ENCODE results near the gene SLC7A8.
A peak's percentile ranks its signal among the peaks of the same experiment; 100 is the strongest.

The SLC7A8 gene

GRCh38 chr14:23167116-23167847, 16.2 kb downstream of the SLC7A8 start:
- DNase-seq (ENCODE audit: low read depth), result no peak
- no peak for TF ChIP-seq CTCF (IDR thresholded peaks at IDR 0.05; ENCODE audit: low read length, missing control alignments)
- no peak overlapping the region for H3K4me3 ChIP-seq (replicated peaks; ENCODE audit: low read depth, low read length)

GRCh38 chr14:23164949-23165348, 18.5 kb downstream of the SLC7A8 start:
- DNase-seq (ENCODE audit: low read depth), result no peak
- no peak overlapping the region for H3K4me3 ChIP-seq (replicated peaks; ENCODE audit: low read depth, low read length)
- TF ChIP-seq CTCF (IDR thresholded peaks at IDR 0.05; ENCODE audit: low read length, missing control alignments), result no peak

DNA sequence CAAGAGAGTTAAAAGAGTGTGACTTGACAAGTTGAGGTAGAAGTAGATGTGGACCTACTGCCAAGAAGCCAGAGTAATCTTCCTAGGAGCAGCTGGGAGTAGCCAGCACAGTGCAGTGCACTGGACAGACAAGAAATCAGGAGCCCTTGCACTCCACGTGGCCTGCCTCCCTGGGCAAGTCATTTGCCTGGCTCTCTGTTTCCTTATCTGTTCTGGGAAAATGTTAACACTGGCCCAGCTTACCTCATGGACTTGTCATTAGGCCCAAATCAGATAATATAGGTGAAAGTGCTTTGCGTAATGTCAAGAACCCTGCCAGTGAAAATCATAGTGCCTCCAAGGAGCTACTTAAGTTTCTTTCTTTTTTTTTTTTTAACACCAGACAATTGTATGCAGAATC, 19.2 kb downstream of the SLC7A8 start:
- DNase-seq (ENCODE audit: low read depth), result peak; percentile 71
- no peak for TF ChIP-seq CTCF (IDR thresholded peaks at IDR 0.05; ENCODE audit: low read length, missing control alignments)
- H3K4me3 ChIP-seq (replicated peaks; ENCODE audit: low read depth, low read length), result no peak overlapping the region

DNA sequence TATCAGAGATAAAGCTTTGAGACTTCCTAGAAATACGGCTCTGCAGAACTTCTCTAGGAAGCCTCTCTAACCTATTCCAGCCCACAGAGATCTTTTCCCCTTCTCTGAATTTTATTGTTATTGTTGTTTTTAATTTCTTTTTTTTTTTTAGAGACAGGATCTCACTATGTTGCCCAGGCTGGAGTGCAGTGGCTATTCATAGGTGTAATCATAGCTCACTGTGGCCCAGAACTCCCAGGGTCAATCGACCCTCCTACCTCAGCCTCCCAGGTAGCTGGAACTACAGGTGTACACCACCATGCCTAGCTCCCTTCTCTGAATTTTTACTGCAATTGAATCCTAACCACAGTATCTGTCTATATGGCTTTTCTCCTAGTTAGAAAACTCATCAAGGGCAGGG, 19.6 kb downstream of the SLC7A8 start:
- no peak for DNase-seq (ENCODE audit: low read depth)
- no peak overlapping the region for H3K4me3 ChIP-seq (replicated peaks; ENCODE audit: low read depth, low read length)
- TF ChIP-seq CTCF (IDR thresholded peaks at IDR 0.05; ENCODE audit: low read length, missing control alignments), result no peak

DNA sequence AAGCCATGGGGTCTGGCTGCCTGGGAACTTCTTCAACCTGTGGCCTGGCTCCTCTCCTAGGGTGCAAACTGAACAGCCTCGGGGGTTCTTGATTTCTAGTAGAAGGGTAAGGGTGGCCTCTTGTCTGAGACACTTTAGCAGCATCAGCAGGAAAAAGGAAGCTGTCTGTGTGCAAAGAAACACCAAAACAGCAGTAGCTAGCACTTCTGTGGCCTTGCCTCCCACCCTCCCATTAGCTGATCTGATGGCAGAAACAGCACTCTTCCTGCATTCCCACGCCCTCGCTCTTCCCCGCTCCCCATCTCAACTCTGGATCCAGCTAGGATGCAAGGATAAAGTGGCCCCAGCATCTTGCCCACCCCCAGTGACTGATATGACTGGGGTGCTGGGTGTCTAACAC, 20.7 kb downstream of the SLC7A8 start:
- TF ChIP-seq CTCF (IDR thresholded peaks at IDR 0.05; ENCODE audit: low read length, missing control alignments), result no peak
- no peak overlapping the region for H3K4me3 ChIP-seq (replicated peaks; ENCODE audit: low read depth, low read length)
- DNase-seq (ENCODE audit: low read depth), result no peak

- no peak overlapping the region for H3K4me3 ChIP-seq (replicated peaks; ENCODE audit: low read depth, low read length)
- DNase-seq (ENCODE audit: low read depth), result no peak
- no peak for TF ChIP-seq CTCF (IDR thresholded peaks at IDR 0.05; ENCODE audit: low read length, missing control alignments)
Measured at GRCh38 chr14:23162005-23162404, 21.5 kb downstream of the SLC7A8 start.

GRCh38 chr14:23160924-23161522, 22.4 kb downstream of the SLC7A8 start:
- peak; percentile 91 for DNase-seq (ENCODE audit: low read depth)
- no peak for TF ChIP-seq CTCF (IDR thresholded peaks at IDR 0.05; ENCODE audit: low read length, missing control alignments)
- no peak overlapping the region for H3K4me3 ChIP-seq (replicated peaks; ENCODE audit: low read depth, low read length)
